GM18508 (cell line): ENCODE measurements around the gene HAUS1.

Experiments
- ATAC-seq: cut with Tn5 transposase; IDR thresholded peaks from one replicate; pipeline ENCODE4 v1.9.1; 2021; ENCODE audit warnings: moderate number of reproducible peaks; ENCODE audit not compliant: insufficient read depth, unreplicated experiment

The HAUS1 gene

DNA sequence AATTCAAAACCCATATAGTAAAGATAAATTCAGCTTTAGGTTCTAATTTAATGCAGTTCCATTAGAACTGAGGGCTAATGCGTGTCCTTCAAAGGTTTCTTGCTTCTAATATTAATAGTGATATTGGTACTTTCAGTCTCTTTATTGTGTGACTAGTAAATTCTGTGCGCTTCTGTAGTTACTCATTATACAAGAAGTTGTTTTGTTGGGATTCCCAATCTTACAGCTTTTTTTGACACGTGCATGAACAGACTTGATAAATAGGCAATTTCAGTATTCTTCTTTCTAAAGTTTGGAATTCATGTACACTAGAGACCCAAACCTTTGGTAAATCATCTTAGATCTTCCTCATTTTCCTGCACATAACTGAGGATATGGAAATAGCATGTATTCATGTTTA is 71.8 kb downstream of the HAUS1 start:
- no peak for ATAC-seq
